Mucosa of gallbladder (tissue), 1 donor: ENCODE results near the gene EHMT1. TPM values are rescaled to one million over a fixed set of nuclear protein-coding genes. Genes with fewer than 3 reads are reported as not detected.

Experiments
- DNase-seq: peaks from one replicate; pipeline ENCODE4 v3.0.0-alpha.2; 2020; ENCODE audit warnings: low spot score
- total RNA-seq: library from RNA; stranded (reverse); gene quantifications from one replicate; pipeline ENCODE4 v1.2.1, GENCODE V29; 2021
- donor health status: DM: no; HTN: no; CAD: no.

Gene EHMT1
- total RNA-seq, 1 donor from 2014 or later, result 100 TPM

GRCh38 chr9:137825324-137825989 lies 206.7 kb downstream of the EHMT1 start:
- no peak for DNase-seq

- no peak for DNase-seq
Measured at GRCh38 chr9:137827908-137828526, 209.2 kb downstream of the EHMT1 start.

GRCh38 chr9:137828527-137829259 lies 209.9 kb downstream of the EHMT1 start:
- no peak for DNase-seq

DNA sequence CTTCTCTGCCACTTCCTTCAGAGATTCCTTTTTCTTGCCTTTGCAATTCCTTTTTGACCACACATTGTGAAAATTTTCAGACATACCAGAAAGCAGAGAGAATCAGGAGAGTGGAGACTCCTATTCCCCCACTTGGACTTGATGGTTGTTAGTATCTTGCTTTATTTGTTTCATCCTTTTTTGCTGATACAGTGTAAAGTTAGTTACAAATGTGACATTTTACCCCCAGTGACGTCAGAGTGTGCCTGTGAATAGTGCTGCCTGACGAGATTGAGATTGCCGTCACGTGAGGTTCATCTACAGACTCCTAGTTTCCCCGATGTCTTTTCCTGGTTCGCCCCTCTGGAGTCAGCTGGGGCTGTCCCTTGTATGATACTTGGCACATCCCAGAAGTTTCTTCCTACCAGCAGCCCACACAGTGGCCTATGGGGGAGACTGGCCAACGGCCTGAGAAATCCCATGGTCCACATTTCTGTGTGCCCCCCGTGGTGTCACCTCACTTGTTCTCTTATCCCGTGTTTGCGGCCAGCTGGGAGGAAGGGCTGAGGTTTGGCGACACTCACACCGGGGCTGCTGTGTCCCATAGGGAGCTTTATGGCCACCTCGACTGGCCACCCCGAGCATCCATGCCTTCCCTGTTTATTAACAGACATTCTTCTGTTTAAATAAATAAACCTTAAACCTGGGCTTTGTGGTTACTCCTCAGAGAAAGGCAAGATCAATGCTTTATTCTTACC lies 210.6 kb downstream of the EHMT1 start:
- no peak for DNase-seq

DNA sequence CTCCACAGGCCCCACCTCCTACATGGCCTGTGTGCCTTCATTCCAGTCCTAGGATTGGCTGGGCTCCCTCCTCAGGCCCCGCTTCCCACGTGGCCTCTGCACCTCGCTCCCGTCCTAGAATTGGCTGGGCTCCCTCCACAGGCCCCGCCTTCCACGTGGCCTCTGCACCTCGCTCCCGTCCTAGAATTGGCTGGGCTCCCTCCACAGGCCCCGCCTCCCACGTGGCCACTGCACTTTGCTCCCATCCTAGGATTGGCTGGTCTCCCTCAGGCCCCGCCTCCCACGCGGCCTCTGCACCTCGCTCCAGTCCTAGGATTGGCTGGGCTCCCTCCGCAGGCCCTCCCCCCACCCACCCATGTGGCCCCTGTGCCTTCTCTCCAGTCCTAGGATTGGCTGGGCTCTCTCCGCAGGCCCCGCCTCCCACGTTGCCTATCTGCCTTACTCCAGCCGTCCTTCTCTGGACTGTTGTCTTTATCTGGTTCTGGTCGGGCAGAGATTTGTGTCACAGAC lies 213.4 kb downstream of the EHMT1 start:
- no peak for DNase-seq

- DNase-seq, result no peak
Measured at GRCh38 chr9:137832830-137833590, 214.2 kb downstream of the EHMT1 start.

DNA sequence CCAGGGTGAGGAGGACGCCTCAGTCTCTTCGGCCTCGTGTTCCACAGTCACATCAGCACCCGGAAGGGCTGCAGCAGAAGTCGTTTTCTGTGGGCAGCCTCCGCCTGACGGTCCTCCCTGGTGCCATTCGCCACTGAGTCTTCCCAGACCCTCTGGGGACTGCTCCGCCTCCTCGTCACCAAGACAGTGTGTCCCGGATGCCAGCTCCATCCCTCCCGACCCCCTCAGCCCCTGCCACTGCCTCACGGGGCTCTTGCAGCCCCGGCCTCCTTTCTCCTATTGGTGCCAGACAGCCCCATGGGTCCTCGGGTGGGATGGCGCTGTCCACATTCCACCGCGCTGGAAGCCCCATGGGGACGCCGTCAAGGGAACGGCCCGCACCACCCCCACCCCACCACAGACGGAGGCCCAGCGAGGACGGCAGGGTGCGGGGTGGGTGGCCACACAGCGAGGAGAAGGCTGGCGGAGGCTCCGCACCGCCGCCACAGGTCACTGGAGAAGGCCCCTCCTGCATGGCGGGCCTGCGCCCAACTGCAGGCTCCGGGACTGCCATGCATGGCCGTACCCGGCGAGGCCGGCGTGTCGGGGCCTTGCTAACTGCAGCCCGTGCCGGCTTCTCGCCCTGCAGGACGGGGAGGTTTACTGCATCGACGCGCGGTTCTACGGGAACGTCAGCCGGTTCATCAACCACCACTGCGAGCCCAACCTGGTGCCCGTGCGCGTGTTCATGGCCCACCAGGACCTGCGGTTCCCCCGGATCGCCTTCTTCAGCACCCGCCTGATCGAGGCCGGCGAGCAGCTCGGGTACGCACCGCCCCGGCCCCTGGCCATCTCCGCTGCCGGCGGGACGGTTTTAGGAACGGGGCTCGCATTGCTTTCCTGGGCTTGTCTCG lies 215.2 kb downstream of the EHMT1 start:
- no peak for DNase-seq

- DNase-seq, result no peak
Measured at GRCh38 chr9:137834846-137835546, 216.2 kb downstream of the EHMT1 start.

DNA sequence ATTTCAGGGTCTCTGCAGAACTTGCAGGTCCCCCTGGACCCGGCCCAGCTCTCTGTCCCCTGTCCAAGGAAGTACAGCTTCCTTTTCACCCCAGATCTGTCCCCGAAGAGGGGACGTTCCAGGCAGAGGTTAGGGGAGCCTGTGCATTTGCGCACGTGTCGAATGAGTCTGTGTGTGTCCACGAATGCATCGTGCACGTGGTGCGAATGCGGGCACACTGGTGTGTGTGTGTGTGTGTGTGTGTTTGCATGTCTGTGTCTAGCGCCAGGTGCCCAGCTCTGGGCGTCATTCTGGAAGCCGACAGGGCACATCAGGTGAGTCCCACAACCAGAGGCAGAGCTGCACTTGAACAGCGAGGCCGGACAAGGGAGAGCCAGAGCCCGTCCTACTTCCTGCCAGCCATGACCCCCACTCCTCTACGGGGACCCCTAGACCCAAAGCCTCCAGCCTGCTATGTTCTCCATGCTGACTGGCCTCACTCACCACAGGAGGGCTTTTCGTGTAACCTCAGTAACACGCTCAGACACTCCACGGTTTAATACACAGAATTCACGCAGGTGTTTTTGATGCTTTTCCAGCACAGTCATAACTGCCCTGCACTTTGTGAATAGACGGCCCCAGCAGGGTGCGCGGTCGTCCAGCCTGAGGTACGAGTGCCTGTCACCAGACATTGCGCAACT lies 217.5 kb downstream of the EHMT1 start:
- no peak for DNase-seq

DNA sequence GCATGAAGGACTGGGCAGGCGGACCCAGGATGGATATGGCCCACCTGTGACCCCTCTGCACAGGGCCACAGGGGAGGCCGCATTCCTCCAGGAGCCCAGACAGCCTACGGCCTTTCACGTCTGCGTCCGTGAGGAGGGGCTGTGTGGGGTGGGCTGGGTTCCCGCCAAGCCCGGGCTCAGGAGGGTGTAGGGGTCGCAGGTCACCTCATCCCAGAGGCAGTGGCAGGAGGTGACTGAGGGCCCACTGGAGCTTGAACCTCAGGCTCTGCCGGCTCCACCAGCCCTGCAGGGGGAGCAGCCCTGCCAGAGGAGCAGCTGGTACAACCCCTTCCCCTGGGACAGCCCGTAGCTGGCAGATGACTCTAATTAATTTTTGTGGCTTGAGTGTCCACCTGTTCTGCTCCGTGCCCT lies 218.0 kb downstream of the EHMT1 start:
- DNase-seq, result no peak

- no peak for DNase-seq
Measured at GRCh38 chr9:137837345-137838278, 218.8 kb downstream of the EHMT1 start.

GRCh38 chr9:137838576-137838975 lies 219.8 kb downstream of the EHMT1 start:
- DNase-seq, result no peak

DNA sequence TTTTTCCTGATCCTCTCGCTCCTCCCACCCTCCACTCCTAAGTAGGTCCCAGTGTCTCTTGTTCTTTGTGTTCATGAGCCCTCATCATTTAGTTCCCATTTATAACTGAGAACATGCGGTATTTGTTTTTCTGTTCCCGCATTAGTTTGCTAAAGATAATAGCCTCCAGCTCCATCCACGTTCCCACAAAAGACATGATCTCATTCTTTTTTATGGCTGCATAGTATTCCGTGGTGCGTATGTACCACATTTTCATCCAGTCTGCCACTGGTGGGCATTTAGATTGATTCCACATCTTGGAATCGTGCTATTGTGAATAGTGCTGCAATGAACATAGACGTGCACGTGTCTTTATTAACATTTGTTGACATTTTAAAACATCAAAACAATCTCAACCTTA lies 224.6 kb downstream of the EHMT1 start:
- DNase-seq, result no peak

DNA sequence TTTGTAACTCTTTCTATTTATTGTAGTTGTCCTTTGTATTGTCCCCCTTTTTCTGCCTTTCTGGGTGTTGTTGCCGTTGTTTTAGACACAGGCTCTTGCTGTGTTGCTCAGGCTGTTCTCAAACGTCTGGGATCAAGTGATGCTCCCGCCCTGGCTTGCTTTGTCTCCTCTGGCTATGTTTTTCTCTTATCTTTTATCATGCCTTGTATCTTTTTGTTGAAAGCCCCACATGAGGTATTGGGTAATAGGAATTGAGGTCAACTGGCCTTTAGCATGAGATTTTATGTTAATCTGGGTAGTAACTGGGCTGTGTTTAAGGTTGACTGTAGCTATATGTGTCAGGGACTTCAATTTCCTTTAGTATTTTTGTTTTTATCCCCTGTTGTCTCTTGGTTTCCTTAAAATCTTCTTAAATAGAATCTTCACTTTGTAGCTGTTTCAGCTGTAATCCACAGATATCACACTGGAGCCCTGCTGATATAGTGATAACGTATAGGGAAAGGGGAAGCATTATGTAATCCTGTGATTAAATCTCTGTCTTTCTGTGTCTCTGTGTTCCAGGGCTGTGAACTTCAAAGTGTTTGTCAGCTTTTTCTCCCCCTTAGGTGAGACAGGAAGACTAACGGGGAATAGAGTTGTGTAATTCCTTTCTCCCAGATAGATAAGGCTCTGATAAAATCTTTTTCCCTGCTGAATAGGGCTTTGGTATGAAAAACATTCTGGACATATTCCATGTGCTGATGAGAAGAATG lies 232.9 kb downstream of the EHMT1 start:
- no peak for DNase-seq

GRCh38 chr9:137853392-137853995 lies 234.7 kb downstream of the EHMT1 start:
- no peak for DNase-seq

GRCh38 chr9:137860361-137860760 lies 241.6 kb downstream of the EHMT1 start:
- no peak for DNase-seq
